Middle frontal gyrus (tissue), 1 donor: ENCODE results near the gene MAPKAPK5.
"Not testable (repeated sequence)": the region's sequence is repeated elsewhere in the genome, so short reads cannot be mapped to it uniquely, and the experiment has no call there.

Source experiments
- DNase-seq: peaks from one replicate; pipeline ENCODE4 v3.0.0-alpha.2; 2015; ENCODE audit warnings: low spot score; ENCODE audit errors: extremely low spot score

MAPKAPK5 gene

GRCh38 chr12:111886662-111887545, 44.9 kb downstream of the MAPKAPK5 start:
- no peak for DNase-seq

DNA sequence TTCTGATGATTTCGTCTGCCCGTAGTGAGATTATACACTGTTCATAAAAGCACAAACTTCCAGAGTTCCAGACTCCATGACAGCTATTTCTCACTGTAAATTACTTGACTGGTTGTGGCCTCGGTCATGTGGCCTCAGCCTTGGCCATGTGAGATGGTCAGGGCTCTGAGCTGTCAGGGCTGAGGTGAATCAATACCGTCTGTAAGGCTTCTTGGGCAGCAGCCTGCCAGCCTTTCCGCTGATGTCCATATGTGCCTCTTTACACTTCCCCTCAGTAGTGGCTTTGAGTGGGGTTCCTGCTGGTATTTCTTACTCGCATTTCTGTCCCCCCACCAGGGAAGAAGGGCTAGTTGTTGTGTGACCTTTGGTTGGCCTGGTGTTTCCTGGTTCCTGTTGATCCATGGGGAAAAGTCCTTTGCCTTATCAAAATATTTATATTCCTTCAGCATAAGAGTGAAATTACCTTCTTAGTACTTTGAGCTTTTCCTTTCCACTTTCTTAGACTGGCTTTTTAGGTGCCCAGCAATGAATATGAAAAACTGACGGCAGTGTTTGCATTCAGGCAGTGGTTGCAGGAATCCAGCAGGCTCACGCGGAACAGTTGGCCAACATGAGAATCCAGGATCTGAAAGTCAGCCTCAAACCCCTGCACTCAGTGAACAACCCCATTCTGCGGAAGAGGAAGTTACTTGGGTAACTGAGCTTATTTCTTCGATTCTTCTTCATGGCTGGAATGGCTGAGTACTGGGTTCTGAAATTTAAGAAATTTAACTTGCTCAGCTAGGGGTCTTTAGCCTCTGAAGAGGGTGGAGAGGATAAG, 46.1 kb downstream of the MAPKAPK5 start:
- no peak for DNase-seq

- no peak for DNase-seq
Measured at GRCh38 chr12:111893287-111893686, 51.3 kb downstream of the MAPKAPK5 start.

DNA sequence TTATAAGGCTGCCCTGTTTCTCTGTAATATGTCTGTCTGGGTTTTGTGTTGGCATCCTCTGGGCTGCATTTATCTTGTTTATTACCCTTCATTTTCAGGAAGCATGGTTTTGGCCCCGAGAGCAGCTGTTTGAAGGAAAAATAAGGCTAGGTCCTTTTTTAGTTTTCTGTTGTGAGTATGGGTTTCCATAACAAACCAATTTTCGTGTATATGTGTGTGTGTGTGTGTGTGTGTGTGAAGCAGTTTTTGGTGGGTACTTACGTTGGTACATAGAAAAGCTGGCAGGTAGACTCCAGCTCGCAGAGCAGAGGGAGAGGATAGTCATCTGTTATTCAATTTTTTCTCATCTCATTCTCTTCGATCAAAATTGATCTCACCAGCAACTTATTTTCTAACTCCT, 52.5 kb downstream of the MAPKAPK5 start:
- no peak for DNase-seq

DNA sequence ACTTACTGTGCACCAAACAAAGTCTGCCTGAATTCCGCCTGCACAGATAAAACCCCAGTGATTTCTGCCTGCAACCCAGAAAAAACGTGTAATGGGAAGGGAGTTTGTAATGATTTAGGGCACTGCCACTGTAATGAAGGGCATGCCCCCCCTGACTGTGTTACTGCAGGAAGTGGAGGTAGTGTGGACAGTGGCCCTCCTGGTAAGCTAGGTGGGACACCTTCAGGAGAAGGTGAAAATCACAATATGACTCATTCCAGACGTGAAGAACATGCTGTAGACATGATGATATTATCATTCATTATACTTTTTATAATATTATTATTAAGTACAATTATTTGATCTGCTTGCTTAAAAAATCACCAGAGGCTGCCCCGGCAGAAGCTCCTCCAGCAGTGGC, 59.2 kb downstream of the MAPKAPK5 start:
- DNase-seq: no peak

- no peak for DNase-seq
Measured at GRCh38 chr12:111904446-111904975, 62.5 kb downstream of the MAPKAPK5 start.

GRCh38 chr12:111905502-111905901, 63.5 kb downstream of the MAPKAPK5 start:
- DNase-seq: no peak

DNA sequence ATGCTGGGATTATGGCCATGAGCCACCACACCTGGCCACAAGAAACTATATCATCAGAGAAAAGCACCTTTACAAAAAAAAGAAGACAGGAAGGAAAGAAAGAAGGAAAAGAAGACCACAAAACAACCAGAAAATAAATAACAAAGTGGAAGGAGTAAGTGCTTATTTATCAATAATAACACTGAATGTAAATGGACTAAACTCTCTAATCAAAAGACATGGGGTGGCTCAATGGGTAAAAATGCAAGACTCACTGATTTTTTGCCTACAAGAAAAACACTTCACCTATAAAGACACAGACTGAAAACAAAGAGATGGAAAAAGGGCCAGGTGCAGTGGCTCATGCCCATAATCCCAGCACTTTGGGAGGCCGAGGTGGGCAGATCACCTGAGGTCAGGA, 65.7 kb downstream of the MAPKAPK5 start:
- no peak for DNase-seq

- no peak for DNase-seq
Measured at GRCh38 chr12:111925171-111925570, 83.1 kb downstream of the MAPKAPK5 start.

DNA sequence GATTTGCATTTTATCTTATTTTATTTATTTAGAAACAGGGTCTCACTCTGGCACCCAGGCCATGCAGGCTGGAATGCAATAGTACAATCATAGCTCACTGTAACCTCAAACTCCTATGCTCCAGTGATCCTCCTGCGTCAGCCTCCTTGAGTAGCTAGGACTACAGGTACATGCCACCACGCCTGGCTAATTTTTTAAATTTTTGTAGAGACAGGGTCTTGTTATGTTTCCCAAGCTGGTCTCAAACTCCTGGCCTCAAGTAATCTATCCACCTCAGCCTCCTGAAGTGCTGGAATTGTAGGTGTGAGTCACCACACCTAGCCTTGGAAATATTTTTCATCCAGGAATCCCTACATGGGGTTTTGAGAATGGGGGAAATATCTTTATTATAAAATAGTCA, 84.6 kb downstream of the MAPKAPK5 start:
- DNase-seq: no peak

DNA sequence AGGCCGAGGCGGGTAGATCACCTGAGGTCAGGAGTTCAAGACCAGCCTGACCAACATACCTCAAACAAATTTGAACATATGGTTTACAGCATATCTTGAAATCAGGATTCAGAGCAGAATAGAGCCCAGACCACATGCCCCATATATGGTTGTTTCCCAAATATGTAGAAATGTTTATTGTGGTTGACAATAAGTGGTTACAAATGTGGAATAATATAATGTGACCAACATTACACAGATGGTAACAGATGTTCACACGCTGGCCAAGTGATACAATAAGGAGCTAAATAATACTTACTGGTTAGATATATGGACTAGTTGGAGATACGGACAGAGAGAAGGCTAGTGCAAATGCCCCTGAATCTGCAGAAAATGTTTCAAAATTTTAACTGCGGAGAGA, 85.3 kb downstream of the MAPKAPK5 start:
- no peak for DNase-seq

GRCh38 chr12:111932241-111932640, 90.2 kb downstream of the MAPKAPK5 start:
- no peak for DNase-seq

DNA sequence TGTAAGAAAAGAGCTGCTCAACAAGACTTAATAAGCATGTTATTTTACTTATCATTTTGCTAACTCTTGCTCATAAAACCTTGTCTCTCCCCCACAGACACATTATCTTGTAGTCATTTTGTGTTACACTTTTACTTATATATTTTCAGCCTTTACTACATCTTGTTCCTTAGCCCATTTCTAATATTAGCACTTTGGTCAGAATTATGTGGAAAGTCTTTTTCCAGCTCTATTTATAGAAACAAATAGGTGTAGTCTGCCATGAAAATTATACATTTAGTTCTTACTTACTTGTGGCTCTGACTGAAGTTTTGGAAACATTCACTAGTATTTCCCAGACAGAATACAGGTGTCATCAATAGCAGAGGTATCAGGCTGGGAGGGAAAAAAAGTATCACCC, 94.8 kb downstream of the MAPKAPK5 start:
- DNase-seq: no peak

DNA sequence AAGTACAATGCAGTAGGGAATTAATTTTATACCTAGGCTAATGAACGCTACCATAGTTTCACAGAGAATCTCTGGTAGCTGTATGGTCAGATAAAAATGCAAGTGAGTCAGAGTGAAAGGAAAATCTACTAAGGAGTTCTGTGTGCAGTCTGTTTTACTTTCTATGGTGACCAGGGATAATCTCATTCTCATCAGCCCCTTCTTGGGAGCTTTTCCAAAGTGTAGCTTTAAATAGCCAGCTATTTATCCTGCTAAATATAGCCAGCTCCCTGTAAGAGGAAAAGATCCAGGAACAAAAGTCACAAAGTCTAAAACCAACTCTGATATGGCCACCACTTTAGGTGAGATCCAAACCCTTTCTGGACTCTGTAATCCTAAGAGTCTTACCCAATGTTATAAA, 95.4 kb downstream of the MAPKAPK5 start:
- no peak for DNase-seq

DNA sequence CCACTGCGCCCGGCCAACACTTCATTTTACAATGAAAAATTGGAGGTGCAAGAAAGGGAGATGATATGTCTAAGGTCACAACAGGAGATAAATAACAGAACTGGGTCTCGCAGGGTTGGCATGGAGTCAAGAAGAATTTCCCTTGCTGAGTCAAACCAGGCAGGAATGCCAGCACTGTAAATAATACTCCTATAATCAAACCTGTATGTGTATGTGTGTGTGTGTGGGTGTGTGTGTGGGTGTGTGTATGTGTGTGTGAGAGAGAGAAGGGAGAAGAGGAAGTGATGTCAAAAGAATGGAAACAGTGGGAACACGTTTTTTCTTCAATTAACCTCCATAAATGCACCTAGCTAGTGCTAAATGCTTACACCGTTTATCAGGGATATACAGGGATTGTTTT, 100.5 kb downstream of the MAPKAPK5 start:
- no peak for DNase-seq

- no peak for DNase-seq
Measured at GRCh38 chr12:111943929-111944328, 101.9 kb downstream of the MAPKAPK5 start.

DNA sequence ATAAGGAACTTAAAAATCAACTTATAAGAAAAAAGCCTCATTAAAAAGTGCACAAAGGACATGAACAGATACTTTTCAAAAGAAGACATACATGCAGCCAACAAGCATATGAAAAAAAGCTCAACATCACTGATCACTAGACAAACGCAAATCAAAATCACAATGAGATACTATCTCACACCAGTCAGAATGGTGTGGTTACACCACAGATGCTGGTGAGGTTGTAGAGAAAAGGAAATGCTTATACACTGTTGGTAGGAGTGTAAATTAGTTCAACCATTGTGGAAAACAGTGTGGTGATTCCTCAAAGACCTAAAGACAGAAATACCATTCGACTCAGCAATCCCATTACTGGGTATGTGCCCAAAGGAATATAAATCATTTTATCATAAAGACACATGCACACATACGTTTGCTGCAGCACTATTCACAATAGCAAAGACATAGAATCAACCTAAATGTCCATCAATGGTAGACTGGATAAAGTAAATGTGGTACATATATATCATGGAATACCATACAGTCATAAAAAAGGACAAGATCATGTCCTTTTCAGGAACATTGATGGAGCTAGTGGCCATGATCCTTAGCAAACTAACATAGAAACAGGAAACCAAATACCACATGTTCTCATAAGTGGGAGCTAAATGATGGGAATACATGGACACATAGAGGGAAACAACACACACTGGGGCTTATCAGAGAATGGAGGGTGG, 109.1 kb downstream of the MAPKAPK5 start:
- not testable (repeated sequence) for DNase-seq
